Stomach (tissue), 4 donors: Measurements from ENCODE around the gene NKAPL.

ENCODE experiments used
- CTCF ChIP-seq, 7 experiments: fragments of 450-650 bp in 4 of 7; fragments of 200-600 bp in 3 of 7; sonication (generic) in 3 of 7; IDR thresholded peaks; one replicate each; pipeline ENCODE4 v1.5.1; 2016 to 2019; ENCODE audit warnings: antibody characterized with exemption in 7 of 7, control low read depth in 2 of 7, mild to moderate bottlenecking in 1 of 7
- EP300 ChIP-seq: sonication (generic); formaldehyde crosslinking; IDR thresholded peaks from one replicate; pipeline ENCODE4 v1.6.1; 2017; ENCODE audit warnings: antibody characterized with exemption
- POLR2AphosphoS5 ChIP-seq, 3 donors: sonication (generic); formaldehyde crosslinking; IDR thresholded peaks; one replicate each; pipeline ENCODE4 v1.6.1; 2016; ENCODE audit warnings: antibody characterized with exemption in 3 of 3

- TF ChIP-seq CTCF (IDR thresholded peaks at IDR 0.05) (no peak), POLR2AphosphoS5 (IDR thresholded peaks at IDR 0.05) (no peak), EP300 (no peak)
Observed at GRCh38 chr6:28235912-28236452, 23.1 kb upstream of the NKAPL start.
